HG03342 (cell line): Measurements from ENCODE around the gene COPZ1.
"Not testable (repeated sequence)": the region's sequence is repeated elsewhere in the genome, so short reads cannot be mapped to it uniquely, and the experiment has no call there.

Experiments used
- ATAC-seq: cut with Tn5 transposase; IDR thresholded peaks from one replicate; pipeline ENCODE4 v1.9.1; 2021; ENCODE audit warnings: mild to moderate bottlenecking, moderate library complexity; ENCODE audit not compliant: unreplicated experiment

The COPZ1 gene, protein sequence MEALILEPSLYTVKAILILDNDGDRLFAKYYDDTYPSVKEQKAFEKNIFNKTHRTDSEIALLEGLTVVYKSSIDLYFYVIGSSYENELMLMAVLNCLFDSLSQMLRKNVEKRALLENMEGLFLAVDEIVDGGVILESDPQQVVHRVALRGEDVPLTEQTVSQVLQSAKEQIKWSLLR

GRCh38 chr12:54324617-54325441 is at the start of gene COPZ1:
Gene COPZ1 (plus strand): TSS chr12:54325131. CDS start chr12:54325164, 33 bp downstream.
- ATAC-seq = peak; percentile 98

DNA sequence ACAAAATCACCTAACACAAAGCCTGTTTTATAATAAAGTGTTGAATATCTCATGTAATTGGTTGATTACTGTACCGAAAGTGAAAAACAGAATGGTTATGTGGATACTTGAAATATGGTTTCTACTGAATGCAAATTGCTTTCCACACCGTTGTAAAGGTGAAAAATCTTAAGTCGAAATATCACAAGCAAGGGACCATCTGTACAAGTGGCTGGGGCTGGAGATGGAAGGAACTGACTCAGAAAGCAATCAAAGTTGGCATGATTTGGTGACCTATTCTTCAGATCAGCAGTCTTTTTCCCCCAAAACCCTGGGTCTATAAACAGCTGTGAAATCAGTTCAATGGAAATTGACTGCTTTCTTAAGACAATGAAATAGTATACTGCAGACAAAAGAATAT is 48.6 kb upstream of the COPZ1 start:
- no peak for ATAC-seq

GRCh38 chr12:54277823-54278276 is 47.1 kb upstream of the COPZ1 start:
- ATAC-seq = no peak

DNA sequence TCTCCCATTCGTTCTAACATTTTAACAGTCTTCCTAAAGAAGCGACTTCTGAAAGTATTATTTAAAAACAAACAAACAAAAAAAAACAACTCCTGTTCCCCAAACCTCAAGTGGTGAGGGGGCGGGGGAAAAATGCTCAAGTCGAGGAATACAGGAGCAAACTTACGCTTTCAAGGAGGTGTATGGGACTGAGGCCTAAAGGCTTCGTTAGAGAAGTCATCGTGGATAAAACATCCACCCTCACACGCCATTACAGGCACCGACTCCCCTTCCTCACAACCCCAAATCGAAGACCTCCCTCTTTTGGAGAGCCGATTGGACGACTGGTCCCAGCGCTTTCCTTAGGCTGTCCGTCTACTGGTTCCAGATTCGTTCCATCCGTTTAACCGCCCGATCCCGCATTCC is 45.7 kb upstream of the COPZ1 start:
- no peak for ATAC-seq

DNA sequence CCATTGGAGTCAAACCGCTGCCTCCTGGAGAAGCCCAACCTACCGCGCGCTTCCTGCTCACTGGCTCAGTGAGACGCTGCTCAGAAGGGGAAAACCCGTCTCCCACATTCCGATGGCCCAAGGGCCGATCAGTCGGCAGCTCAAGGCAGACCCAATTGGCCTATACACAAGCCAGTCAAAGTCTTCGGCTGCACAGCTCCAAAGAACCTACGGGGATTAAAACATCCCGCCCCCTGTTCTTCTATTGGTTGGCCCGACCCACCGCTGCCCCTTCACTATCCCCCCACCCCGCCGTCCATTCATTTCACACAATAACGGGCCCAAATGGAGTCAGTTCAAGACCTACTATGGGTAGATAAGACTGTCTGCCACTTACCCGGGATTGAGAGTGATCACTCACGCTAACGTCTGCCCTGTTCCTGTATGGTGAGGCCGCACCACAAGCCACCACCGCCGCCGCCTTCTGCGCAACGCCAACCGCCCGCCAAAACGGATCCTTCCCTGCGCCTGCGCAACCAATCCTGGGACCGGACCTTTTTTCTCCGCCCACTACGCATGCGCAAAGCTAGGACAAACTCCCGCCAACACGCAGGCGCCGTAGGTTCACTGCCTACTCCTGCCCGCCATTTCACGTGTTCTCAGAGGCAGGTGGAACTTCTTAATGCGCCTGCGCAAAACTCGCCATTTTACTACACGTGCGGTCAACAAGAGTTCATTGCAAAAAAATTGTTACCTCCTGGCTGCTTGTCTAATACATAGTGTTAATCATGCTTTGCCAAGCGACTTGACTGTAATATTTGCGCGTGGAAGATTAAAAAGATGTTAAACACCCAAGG is 45.1 kb upstream of the COPZ1 start, which contains the start of gene CBX5:
Gene CBX5, minus strand, starts transcription at position 491 of the 836 bp plus-strand sequence. CDS start 22,472 bp downstream, outside the sequence.
- ATAC-seq = peak; percentile 76

- peak; percentile 84 for ATAC-seq
Measured at GRCh38 chr12:54280468-54281260, 44.3 kb upstream of the COPZ1 start, which contains the start of gene HNRNPA1. Gene HNRNPA1 (plus strand): TSS chr12:54280726. CDS start chr12:54280808, 82 bp downstream.

DNA sequence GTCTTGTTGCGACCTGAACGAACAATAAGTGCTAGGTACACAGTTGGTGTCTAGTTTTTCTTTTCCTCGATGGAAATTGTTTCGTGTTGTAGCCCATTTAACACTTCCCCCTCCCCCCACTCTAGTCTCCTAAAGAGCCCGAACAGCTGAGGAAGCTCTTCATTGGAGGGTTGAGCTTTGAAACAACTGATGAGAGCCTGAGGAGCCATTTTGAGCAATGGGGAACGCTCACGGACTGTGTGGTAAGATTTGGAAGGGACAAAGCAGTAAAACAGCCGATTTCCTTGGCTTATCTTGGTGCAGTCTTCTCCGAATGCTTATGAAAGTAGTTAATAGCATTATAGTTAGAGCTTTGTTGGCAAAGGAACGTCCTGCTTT is 43.7 kb upstream of the COPZ1 start:
- not testable (repeated sequence) for ATAC-seq

GRCh38 chr12:54281694-54282093 is 43.2 kb upstream of the COPZ1 start:
- ATAC-seq = not testable (repeated sequence)

GRCh38 chr12:54282949-54283593 is 41.9 kb upstream of the COPZ1 start:
- ATAC-seq = no peak

GRCh38 chr12:54284070-54284780 is 40.7 kb upstream of the COPZ1 start:
- not testable (repeated sequence) for ATAC-seq

DNA sequence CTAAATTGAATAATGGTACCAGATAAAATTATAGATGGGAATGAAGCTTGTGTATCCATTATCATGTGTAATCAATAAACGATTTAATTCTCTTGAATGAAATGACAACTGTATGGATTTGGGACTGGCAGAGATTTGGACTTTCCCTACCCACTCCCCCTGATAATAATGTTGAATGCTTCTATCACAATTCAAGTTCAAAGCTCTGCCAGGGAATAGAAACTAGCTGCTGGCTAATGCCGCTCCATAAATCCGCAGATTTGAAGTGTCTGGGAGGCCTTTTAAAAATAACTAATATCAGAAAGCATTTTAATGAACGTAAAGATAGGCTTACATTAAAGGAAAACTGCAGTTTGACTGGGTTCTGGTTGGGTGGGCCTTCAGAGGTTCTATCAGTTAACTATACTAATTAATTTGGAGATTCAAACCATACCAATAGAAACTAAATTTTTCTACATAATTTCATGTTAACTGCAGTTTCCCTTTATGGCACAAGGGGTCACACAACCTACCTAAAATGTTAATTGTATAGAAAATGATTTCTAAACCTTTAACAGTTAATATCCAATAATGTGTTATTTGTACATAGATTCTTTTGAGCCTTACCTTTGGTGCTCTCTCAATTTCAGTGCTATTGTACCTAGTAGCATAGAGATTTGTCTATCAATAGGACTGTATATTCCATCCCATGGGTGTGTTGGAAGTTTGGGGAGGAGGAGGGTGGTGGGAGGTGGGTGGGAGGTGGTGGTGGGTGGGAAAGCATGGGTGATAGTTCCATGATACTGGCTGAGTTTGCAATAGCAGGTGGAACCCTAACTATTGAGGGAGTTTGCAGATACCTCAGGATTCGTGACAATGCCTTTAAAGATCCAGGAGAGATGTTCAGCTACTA is 39.5 kb upstream of the COPZ1 start:
- ATAC-seq = no peak

DNA sequence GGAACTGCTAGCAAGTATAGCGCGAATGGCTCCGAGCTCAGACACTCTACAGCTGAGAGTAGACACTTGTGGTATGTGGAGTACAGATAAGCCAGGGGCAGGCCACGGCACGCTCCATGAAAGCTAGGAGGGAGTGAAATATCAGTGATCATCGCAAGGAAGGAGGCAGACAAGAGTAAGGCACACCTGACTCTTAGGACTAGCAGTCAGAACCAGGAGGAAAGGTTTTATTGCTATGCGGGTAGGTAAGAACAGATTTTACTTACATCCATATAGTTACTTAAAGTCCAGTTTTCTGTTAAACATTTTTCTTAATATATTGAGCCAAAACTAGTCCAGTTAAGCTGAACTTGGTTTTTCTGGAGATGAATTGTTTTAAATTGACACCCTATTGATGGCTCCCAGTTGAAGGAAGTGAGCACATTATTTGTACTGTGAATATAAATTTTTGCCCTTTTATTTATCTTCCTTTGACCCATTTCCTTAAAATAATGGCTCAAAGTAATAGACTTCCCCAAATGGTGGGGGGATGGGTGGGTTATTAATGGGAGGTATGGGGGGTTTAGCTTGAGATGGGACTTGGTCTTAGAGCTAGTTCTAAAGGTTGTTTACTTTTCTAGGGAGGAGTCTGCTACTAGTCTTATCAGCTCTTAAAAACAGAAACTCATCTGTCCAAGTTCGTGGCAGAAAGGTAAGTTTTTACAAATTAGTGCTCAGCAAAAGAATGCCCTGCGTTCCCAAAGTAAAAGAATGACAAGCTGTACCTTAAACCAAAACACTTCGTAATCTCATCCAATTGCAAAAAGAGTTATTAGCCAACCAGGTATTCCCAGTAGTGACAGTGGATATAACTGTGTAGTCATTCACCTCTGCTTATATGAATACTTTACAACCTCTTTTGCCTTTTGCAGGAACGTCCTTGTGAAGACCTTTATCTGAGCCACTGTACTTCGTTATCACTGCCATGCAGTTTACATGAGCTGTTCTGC is 38.6 kb upstream of the COPZ1 start:
- no peak for ATAC-seq

DNA sequence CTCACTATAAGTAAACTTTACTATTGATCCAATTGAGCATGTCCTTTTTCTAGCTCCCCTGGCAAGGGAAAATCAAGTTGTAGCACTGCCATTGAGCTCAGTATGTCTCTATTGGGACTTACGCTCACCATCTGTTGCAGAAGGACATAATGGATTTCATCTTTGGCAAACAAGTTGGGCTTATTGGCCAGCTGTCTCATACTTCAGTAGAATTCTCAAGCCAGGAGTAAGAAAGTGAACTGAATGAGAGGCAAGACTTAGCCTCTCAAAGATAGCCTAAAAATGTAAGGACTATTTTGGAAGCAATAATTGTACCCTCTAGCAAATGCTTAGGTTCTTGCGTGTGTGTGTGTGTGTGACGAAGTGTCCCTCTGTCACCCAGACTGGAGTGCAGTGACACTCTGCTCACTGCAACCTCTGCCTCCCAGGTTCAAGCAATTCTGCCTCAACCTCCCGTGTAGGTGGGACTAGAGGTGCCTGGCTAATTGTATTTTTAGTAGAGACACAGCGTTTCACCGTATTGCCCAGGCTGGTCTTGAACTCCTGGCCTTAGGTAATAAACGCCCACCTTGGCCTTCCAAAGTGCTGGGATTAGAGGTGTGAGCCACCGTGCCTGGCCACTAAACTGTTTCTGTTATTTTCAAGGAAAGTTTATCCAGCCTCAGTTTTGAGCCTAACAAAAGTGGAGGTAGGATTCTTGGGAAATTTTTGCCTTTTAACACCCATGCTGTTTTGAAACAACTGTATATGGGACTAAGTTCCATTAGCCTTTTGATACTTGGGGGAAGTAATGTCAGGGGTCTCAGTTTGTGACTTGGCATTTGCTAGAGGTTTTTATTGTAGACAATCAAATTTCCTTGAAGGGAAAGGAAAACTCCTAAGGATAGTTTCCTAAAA is 37.4 kb upstream of the COPZ1 start:
- no peak for ATAC-seq

DNA sequence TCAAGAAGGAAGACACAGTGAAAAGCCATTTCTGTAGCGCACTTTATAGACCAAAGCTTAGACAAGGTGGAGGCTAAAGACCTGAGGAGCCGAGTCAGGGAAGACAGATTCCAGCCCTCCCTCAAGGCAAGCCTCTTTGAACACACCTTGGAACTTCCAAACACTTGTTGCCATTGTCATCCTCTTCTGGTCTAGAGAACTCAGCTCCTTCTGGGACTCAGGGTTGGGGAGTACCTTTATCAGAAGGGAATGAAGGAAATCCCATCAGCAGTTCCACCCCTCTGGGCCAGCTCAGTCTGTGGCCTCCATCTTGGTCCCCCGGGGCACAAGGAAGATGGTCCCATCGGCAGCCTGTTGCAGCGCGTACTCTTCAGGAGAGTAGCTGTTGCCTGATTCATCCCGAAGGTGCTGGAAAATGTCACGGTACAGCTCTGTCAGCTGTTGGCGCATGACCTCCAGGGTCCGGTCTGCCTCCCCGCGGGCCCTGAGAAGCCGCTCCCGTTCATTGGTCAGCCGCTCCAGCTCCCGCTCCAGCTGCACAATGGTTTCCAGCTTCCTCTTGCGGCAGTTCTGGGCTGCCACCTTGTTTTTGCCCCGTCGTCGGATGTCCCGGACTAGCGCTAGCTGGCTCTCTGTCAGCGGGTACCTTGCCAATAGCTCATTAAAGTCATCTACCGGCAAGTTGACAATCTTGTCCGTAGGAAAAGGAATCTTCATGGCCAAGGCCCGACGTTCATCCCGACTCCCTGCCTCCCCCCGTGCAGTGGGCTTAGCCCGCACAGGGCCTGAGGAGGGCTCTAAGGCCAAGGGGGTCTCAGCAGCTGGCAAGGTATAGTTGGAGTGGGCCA is 32.6 kb upstream of the COPZ1 start:
- no peak for ATAC-seq

DNA sequence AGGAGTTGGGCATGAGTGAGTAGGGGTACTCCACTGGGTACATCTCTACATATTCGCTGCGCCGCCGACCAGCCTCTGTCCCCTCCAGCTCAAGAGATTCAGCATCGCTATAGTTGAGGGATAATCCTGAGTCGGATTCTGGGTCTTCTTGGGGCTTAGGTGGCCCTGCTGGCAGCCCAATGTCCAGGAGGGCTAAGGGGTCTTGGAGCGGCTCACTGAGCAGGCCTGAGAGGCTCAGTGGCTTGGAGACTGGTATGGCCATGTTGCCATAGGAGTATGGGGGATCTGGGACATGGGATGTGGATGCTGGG is 32.0 kb upstream of the COPZ1 start:
- ATAC-seq = no peak
